ENCODE measurements around the gene CLCN5.

- TF ChIP-seq, protein P1, sequence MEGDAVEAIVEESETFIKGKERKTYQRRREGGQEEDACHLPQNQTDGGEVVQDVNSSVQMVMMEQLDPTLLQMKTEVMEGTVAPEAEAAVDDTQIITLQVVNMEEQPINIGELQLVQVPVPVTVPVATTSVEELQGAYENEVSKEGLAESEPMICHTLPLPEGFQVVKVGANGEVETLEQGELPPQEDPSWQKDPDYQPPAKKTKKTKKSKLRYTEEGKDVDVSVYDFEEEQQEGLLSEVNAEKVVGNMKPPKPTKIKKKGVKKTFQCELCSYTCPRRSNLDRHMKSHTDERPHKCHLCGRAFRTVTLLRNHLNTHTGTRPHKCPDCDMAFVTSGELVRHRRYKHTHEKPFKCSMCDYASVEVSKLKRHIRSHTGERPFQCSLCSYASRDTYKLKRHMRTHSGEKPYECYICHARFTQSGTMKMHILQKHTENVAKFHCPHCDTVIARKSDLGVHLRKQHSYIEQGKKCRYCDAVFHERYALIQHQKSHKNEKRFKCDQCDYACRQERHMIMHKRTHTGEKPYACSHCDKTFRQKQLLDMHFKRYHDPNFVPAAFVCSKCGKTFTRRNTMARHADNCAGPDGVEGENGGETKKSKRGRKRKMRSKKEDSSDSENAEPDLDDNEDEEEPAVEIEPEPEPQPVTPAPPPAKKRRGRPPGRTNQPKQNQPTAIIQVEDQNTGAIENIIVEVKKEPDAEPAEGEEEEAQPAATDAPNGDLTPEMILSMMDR (conservative IDR thresholded peaks at IDR 0.05): no peak
- no peak for TF ChIP-seq ZFX (IDR thresholded peaks at IDR 0.05)
Measured at GRCh38 chrX:49949961-49950360, 27.6 kb downstream of the CLCN5 start.
